NAMALWA (cell line): ENCODE measurements around the gene XPO6.

Source experiments
- DNase-seq: peaks from one replicate; pipeline ENCODE4 v3.0.0-alpha.2; 2015; ENCODE audit warnings: low spot score

The XPO6 gene

GRCh38 chr16:28210264-28210663 is 1.5 kb downstream of the XPO6 start:
- peak; percentile 19 for DNase-seq

- DNase-seq, result no peak
These were observed 2.9 kb downstream of the XPO6 start for GRCh38 chr16:28208824-28209223.

- DNase-seq, result no peak
These were observed 3.6 kb downstream of the XPO6 start for GRCh38 chr16:28208131-28208530.

- DNase-seq, result no peak
These were observed 4.4 kb downstream of the XPO6 start for GRCh38 chr16:28207399-28207798.

- DNase-seq, result no peak
These were observed 5.8 kb downstream of the XPO6 start for GRCh38 chr16:28205974-28206373.

- no peak for DNase-seq
These were observed 6.5 kb downstream of the XPO6 start for GRCh38 chr16:28205117-28205899.

- DNase-seq, result no peak
These were observed 7.1 kb downstream of the XPO6 start for GRCh38 chr16:28204622-28205021.

- DNase-seq, result no peak
These were observed 7.6 kb downstream of the XPO6 start for GRCh38 chr16:28204204-28204603.

GRCh38 chr16:28202147-28202746 is 9.5 kb downstream of the XPO6 start:
- DNase-seq, result peak; percentile 28

- no peak for DNase-seq
These were observed 11.1 kb downstream of the XPO6 start for GRCh38 chr16:28200661-28201060.

GRCh38 chr16:28196387-28196987 is 15.3 kb downstream of the XPO6 start:
- DNase-seq, result no peak

GRCh38 chr16:28195859-28196258 is 15.9 kb downstream of the XPO6 start:
- no peak for DNase-seq

GRCh38 chr16:28193530-28194423 is 18.0 kb downstream of the XPO6 start:
- DNase-seq, result no peak

GRCh38 chr16:28192806-28193529 is 18.8 kb downstream of the XPO6 start:
- DNase-seq, result peak; percentile 73

- no peak for DNase-seq
These were observed 20.3 kb downstream of the XPO6 start for GRCh38 chr16:28191364-28191960.

GRCh38 chr16:28189245-28189644 is 22.5 kb downstream of the XPO6 start:
- DNase-seq, result no peak

- peak; percentile 74 for DNase-seq
These were observed 23.5 kb downstream of the XPO6 start for GRCh38 chr16:28188085-28188916.

- peak; percentile 45 for DNase-seq
These were observed 24.2 kb downstream of the XPO6 start for GRCh38 chr16:28187595-28188004.

- DNase-seq, result no peak
These were observed 25.0 kb downstream of the XPO6 start for GRCh38 chr16:28186752-28187151.

- DNase-seq, result no peak
These were observed 26.1 kb downstream of the XPO6 start for GRCh38 chr16:28185696-28186095.
